H1 (cell line): ENCODE data around the gene NCAPD3. TPM values are rescaled to one million over a fixed set of nuclear protein-coding genes. Genes with fewer than 3 reads are reported as not detected.

ENCODE experiments used
- CTCF ChIA-PET: fragments of 300-600 bp; sonication (Branson Sonifier 250); formaldehyde crosslinking; loops from one replicate; lab custom pipeline; 2021; ENCODE audit not compliant: partially characterized antibody; lab: Charles Lee
- POLR2A ChIA-PET: fragments of 300-600 bp; sonication (Branson Sonifier 250); formaldehyde crosslinking; loops from one replicate; lab custom pipeline; 2021; ENCODE audit warnings: inconsistent platforms; ENCODE audit not compliant: partially characterized antibody; lab: Charles Lee
- DNase-seq, 2 experiments: peaks; one replicate each; pipeline versions ENCODE4 v3.0.0 to v3.0.0-alpha.2; 2010 to 2022; ENCODE audit warnings: low spot score in 2 of 2, low read depth in 1 of 2, mixed read lengths in 1 of 2
- FAIRE-seq: peaks from 2 replicates; lab custom pipeline; 2011; peaks lifted over from hg19 to GRCh38; lab: Jason Lieb, UNC
- H2AFZ ChIP-seq: 2 replicates; pipeline ENCODE4 v1.8.1; 2012; ENCODE audit warnings: low read length, inconsistent platforms
- H2AK5ac ChIP-seq: 2 replicates; pipeline ENCODE4 v1.6.1; 2013; ENCODE audit warnings: low read depth, low read length
- H2BK120ac ChIP-seq: replicated peaks from 2 replicates; pipeline ENCODE3; 2013; ENCODE audit warnings: low read depth, low read length, inconsistent platforms
- H2BK12ac ChIP-seq: 2 replicates; pipeline ENCODE4 v1.6.1; 2013; ENCODE audit warnings: low read depth, low read length
- H2BK15ac ChIP-seq: 2 replicates; pipeline ENCODE4 v1.6.1; 2013; ENCODE audit warnings: low read length
- H2BK20ac ChIP-seq: 2 replicates; pipeline ENCODE4 v1.6.1; 2013; ENCODE audit warnings: low read length
- H2BK5ac ChIP-seq: 2 replicates; pipeline ENCODE4 v1.6.1; 2013; ENCODE audit warnings: low read depth, low read length
- H3K14ac ChIP-seq: 2 replicates; pipeline ENCODE4 v1.6.1; 2013; ENCODE audit warnings: inconsistent platforms; ENCODE audit not compliant: insufficient read length
- H3K18ac ChIP-seq: 2 replicates; pipeline ENCODE4 v1.6.1; 2013; ENCODE audit warnings: low read length; ENCODE audit errors: extremely low read depth
- H3K23ac ChIP-seq: 2 replicates; pipeline ENCODE4 v1.6.1; 2013; ENCODE audit warnings: inconsistent platforms; ENCODE audit not compliant: insufficient read length
- H3K23me2 ChIP-seq: 2 replicates; pipeline ENCODE4 v1.6.1; 2013; ENCODE audit warnings: low read depth, low read length
- H3K27ac ChIP-seq: 2 replicates; pipeline ENCODE4 v1.6.1; 2011; ENCODE audit warnings: low read depth, low read length, inconsistent platforms
- H3K27me3 ChIP-seq, 4 experiments: replicated peaks in 1 of 4; 1 replicate in 1 of 4; 2 replicates in 3 of 4; pipeline versions ENCODE4 v1.6.1 to v1.8.1; 2011 to 2013; ENCODE audit warnings: low read length in 3 of 4, mild to moderate bottlenecking in 3 of 4, inconsistent platforms in 2 of 4, mixed read lengths in 2 of 4, moderate library complexity in 1 of 4; ENCODE audit not compliant: control insufficient read depth in 3 of 4, insufficient read depth in 3 of 4; ENCODE audit errors: extremely low read depth in 1 of 4
- H3K36me3 ChIP-seq, 4 experiments: 2 replicates each; pipeline versions ENCODE4 v1.6.1 to v1.8.1; 2011 to 2013; ENCODE audit warnings: mild to moderate bottlenecking in 4 of 4, low read length in 3 of 4, moderate library complexity in 2 of 4, control low read depth in 1 of 4, inconsistent platforms in 1 of 4; ENCODE audit not compliant: insufficient read depth in 4 of 4, control insufficient read depth in 2 of 4
- H3K4ac ChIP-seq: replicated peaks from 2 replicates; pipeline ENCODE3; 2013; ENCODE audit warnings: low read length, low read depth, mixed read lengths, inconsistent platforms; ENCODE audit not compliant: insufficient read length
- H3K4me1 ChIP-seq, 4 experiments: replicated peaks in 1 of 4; 1 replicate in 1 of 4; 2 replicates in 3 of 4; pipeline versions ENCODE4 v1.6.1 to v1.8.1; 2011 to 2013; ENCODE audit warnings: low read length in 3 of 4, inconsistent platforms in 2 of 4, mixed read lengths in 1 of 4; ENCODE audit not compliant: insufficient read depth in 4 of 4, control insufficient read depth in 3 of 4
- H3K4me2 ChIP-seq, 2 experiments: 2 replicates each; pipeline versions ENCODE4 v1.6.1 to v1.8.1; 2011 to 2013; ENCODE audit warnings: low read depth in 2 of 2, low read length in 2 of 2, control low read depth in 1 of 2, inconsistent platforms in 1 of 2, mild to moderate bottlenecking in 1 of 2; ENCODE audit not compliant: insufficient read depth in 1 of 2
- H3K4me3 ChIP-seq, 4 experiments: fragments of 200-600, 300-600 bp in 1 of 4; sonication (generic), shearing (Covaris generic), sonication (Bioruptor Twin) in 1 of 4; 2 replicates each; pipeline versions ENCODE4 v1.5.1 to v1.8.1; 2011 to 2016; ENCODE audit warnings: low read length in 4 of 4, low read depth in 3 of 4, control low read depth in 2 of 4, inconsistent platforms in 2 of 4, mild to moderate bottlenecking in 2 of 4, mixed read lengths in 1 of 4, moderate library complexity in 1 of 4; ENCODE audit not compliant: insufficient read depth in 2 of 4; ENCODE audit errors: extremely low read depth in 1 of 4
- H3K56ac ChIP-seq: replicated peaks from 2 replicates; pipeline ENCODE3; 2013; ENCODE audit warnings: low read depth, mild to moderate bottlenecking, mixed read lengths, low read length, inconsistent platforms; ENCODE audit not compliant: insufficient read length
- H3K79me1 ChIP-seq: 2 replicates; pipeline ENCODE4 v1.6.1; 2013; ENCODE audit warnings: low read depth, low read length, control low read depth
- H3K79me2 ChIP-seq, 2 experiments: 2 replicates each; pipeline versions ENCODE4 v1.6.1 to v1.8.1; 2012 to 2013; ENCODE audit warnings: low read length in 2 of 2, mild to moderate bottlenecking in 2 of 2, inconsistent platforms in 1 of 2; ENCODE audit not compliant: insufficient read depth in 2 of 2, control insufficient read depth in 1 of 2
- H3K9ac ChIP-seq, 4 experiments: replicated peaks in 1 of 4; 1 replicate in 1 of 4; 2 replicates in 3 of 4; pipeline versions ENCODE4 v1.6.1 to v1.8.1; 2011 to 2013; ENCODE audit warnings: low read depth in 3 of 4, low read length in 3 of 4, control low read depth in 2 of 4, mild to moderate bottlenecking in 2 of 4, moderate library complexity in 2 of 4, inconsistent platforms in 1 of 4; ENCODE audit errors: extremely low read depth in 1 of 4
- H3K9me3 ChIP-seq, 2 experiments: 2 replicates each; pipeline versions ENCODE4 v1.6.1 to v1.8.1; 2012 to 2013; ENCODE audit warnings: mild to moderate bottlenecking in 2 of 2, moderate library complexity in 2 of 2, control low read depth in 1 of 2, inconsistent platforms in 1 of 2, low read depth in 1 of 2, low read length in 1 of 2, mixed read lengths in 1 of 2; ENCODE audit not compliant: insufficient read depth in 2 of 2
- H4K20me1 ChIP-seq, 2 experiments: replicated peaks in 1 of 2; 2 replicates each; pipeline versions ENCODE3 to v1.8.1; 2011 to 2013; ENCODE audit warnings: inconsistent platforms in 2 of 2, low read length in 2 of 2, mild to moderate bottlenecking in 1 of 2; ENCODE audit not compliant: insufficient read depth in 2 of 2, control insufficient read depth in 1 of 2
- H4K5ac ChIP-seq: 2 replicates; pipeline ENCODE4 v1.6.1; 2013; ENCODE audit warnings: low read length, low read depth, mixed read lengths, inconsistent platforms; ENCODE audit not compliant: insufficient read length
- H4K8ac ChIP-seq: 2 replicates; pipeline ENCODE4 v1.8.0; 2013; ENCODE audit warnings: mild to moderate bottlenecking, moderate library complexity, low read length, inconsistent platforms; ENCODE audit not compliant: insufficient read depth; ENCODE audit errors: extremely low read depth
- H4K91ac ChIP-seq: replicated peaks from 2 replicates; pipeline ENCODE3; 2013; ENCODE audit warnings: low read length, mixed read lengths, inconsistent platforms; ENCODE audit not compliant: insufficient read length
- HDAC2 ChIP-seq, 2 experiments: fragments of 300-600 bp in 1 of 2; sonication (generic) in 1 of 2; IDR thresholded peaks; 2 replicates each; pipeline ENCODE4 v1.6.1; 2011 to 2012; ENCODE audit warnings: low read depth in 2 of 2, low read length in 2 of 2, mild to moderate bottlenecking in 2 of 2, moderate library complexity in 2 of 2, borderline replicate concordance in 1 of 2, inconsistent platforms in 1 of 2
- KDM4A ChIP-seq: IDR thresholded peaks from one replicate; pipeline ENCODE4 v1.7.1; 2012; ENCODE audit warnings: low read depth, mild to moderate bottlenecking, moderate library complexity, low read length, inconsistent platforms; ENCODE audit not compliant: severe bottlenecking
- NANOG ChIP-seq: IDR thresholded peaks from 2 replicates; pipeline ENCODE4 v1.6.1; 2011; ENCODE audit warnings: low read length, low read depth, mild to moderate bottlenecking, inconsistent platforms; ENCODE audit not compliant: insufficient read depth, poor library complexity, severe bottlenecking
- WGBS, 2 experiments: shearing (Covaris generic) in 1 of 2; methylation state at CpG; one replicate each; pipeline versions ENCODE4 v1.1.6 to v1.1.7; 2013 to 2015; ENCODE audit warnings: low lambda C conversion rate in 2 of 2, mixed read lengths in 2 of 2, inconsistent platforms in 1 of 2, low coverage in 1 of 2, missing lambda C conversion rate in 1 of 2; ENCODE audit not compliant: insufficient replicate concordance in 2 of 2, insufficient coverage in 1 of 2, insufficient read length in 1 of 2; ENCODE audit errors: extremely low coverage in 1 of 2, missing lambda C conversion rate in 1 of 2; 5-methylcytosine and 5-hydroxymethylcytosine counted together
- polyA plus RNA-seq, 7 experiments: library from polyadenylated mRNA; depleted of rRNA in 3 of 7; stranded (reverse) in 5 of 7; unstranded in 2 of 7; fragments of >200 nt in 5 of 7; fragments of 200-250 nt in 2 of 7; gene quantifications; 1 replicate in 5 of 7; 2 replicates in 1 of 7; 4 replicates in 1 of 7; pipeline versions ENCODE4 v1.2.1 to v1.2.3, GENCODE V29; 2011 to 2013; ENCODE audit warnings: missing spikeins in 2 of 7, mixed read lengths in 2 of 7
- total RNA-seq: library from RNA; stranded (reverse); fragmentation: NEBNext Ultra II Directional; extraction: Animal tissue kit (Norgen Biotek cat#: 25700); gene quantifications from 2 replicates; pipeline ENCODE4 v1.2.1, GENCODE V29; 2021

Gene NCAPD3
- total and polyA plus RNA-seq, 2 of the 8 experiments (the other 6 are each of a cell fraction or from before 2014, with no cell fraction given) = 26.5 to 55.2 TPM

GRCh38 chr11:134260983-134261382, 37.2 kb upstream of the NCAPD3 start:
- peaks cover 0 to 11% of the 10 kb centered on the region in 2 experiments; a peak in 1 of 4 replicates for H3K79me2 ChIP-seq
- no peak overlapping the region for H3K27ac ChIP-seq
- peaks cover 11 to 58% (median 35%) of the 10 kb centered on the region in 4 experiments; a peak in 7 of 8 replicates for H3K36me3 ChIP-seq
- 83% methylated on average over 14 of the region's 16 CpGs; no CpG with 5 or more reads in 1 of the 2 experiments for WGBS, 2 experiments
- no peak overlapping the region for H3K4me3 ChIP-seq
- no peak overlapping the region for H2AK5ac ChIP-seq
- no peak overlapping the region for H4K5ac ChIP-seq
- H2BK5ac ChIP-seq = no peak overlapping the region
- H3K18ac ChIP-seq = no peak overlapping the region
- peaks cover 2 to 4% of the 10 kb centered on the region in 2 experiments for H4K20me1 ChIP-seq
- 0 out of 2 replicates have a peak, but pooled peaks cover 3% of the 10 kb centered on the region for H3K23me2 ChIP-seq
- H3K9me3 ChIP-seq = no peaks in the 10 kb centered on the region
- no peak overlapping the region for H3K4me2 ChIP-seq
- no peaks in the 10 kb centered on the region for H3K27me3 ChIP-seq
- no peak overlapping the region for H2BK15ac ChIP-seq
- H2BK20ac ChIP-seq = no peak overlapping the region
- TF ChIP-seq NANOG (no peak), HDAC2 (IDR thresholded peaks at IDR 0.05; ENCODE audit: borderline replicate concordance in 1 of 2, low read depth in 2 of 2, low read length in 2 of 2) (no peak), KDM4A (no peak)
- no peak overlapping the region for H2BK120ac ChIP-seq
- no peak overlapping the region for H3K56ac ChIP-seq
- no peak overlapping the region for H3K23ac ChIP-seq
- no peaks in the 10 kb centered on the region; a peak in 1 of 7 replicates for H3K4me1 ChIP-seq
- H3K79me1 ChIP-seq = peaks cover 15% of the 10 kb centered on the region; the same call in 1 of the 2 replicates
- no peak overlapping the region for H4K91ac ChIP-seq
- ChIA-PET CTCF (interaction anchor here (1.1 to 7.1 kb wide), 13 partner anchors 8 to 106 kb away, joined by 3 to 114 read pairs (median 7); partner anchors contain the start of genes ACAD8, GLB1L3 and THYN1), POLR2A (interaction anchor here (1.8 to 9.2 kb wide), 2 partner anchors 12 to 15 kb away, joined by 5 to 76 read pairs; partner anchors contain the start of gene GLB1L3)
- no peak overlapping the region for H3K9ac ChIP-seq
- no peak overlapping the region for H2BK12ac ChIP-seq
- no peak overlapping the region for H2AFZ ChIP-seq
- FAIRE-seq = no peak
- H4K8ac ChIP-seq = no peak overlapping the region
- no peak overlapping the region for H3K4ac ChIP-seq
- H3K14ac ChIP-seq = no peak overlapping the region
- DNase-seq = no peak
